GM20431 (cell line): ENCODE data around the gene SUCNR1.
"Not testable (repeated sequence)": the region's sequence is repeated elsewhere in the genome, so short reads cannot be mapped to it uniquely, and the experiment has no call there.

ENCODE experiments used
- in situ Hi-C: fragments of 300-500 bp; cut with MseI, MboI; formaldehyde crosslinking; loops from one replicate; pipeline ENCODE4 v1.15.0; 2020; ENCODE audit warnings: low sequenced_read_pairs; ENCODE audit not compliant: unreplicated experiment

The SUCNR1 gene

GRCh38 chr3:151873398-151873797, at the start of gene SUCNR1:
TSS of gene SUCNR1 (plus strand) at chr3:151873643. CDS start at chr3:151879893, 6,250 bp downstream.
- in situ Hi-C loops: no loop called here

GRCh38 chr3:151827816-151828215, 45.6 kb upstream of the SUCNR1 start:
- in situ Hi-C loops: loop anchor here (25.0 kb wide), 1 partner anchor 391 kb away; no protein-coding TSS in a partner anchor

GRCh38 chr3:151835751-151836525, 37.5 kb upstream of the SUCNR1 start:
- in situ Hi-C loops: loop anchor here (25.0 kb wide), 1 partner anchor 399 kb away; no protein-coding TSS in a partner anchor

GRCh38 chr3:151837057-151837456, 36.4 kb upstream of the SUCNR1 start:
- in situ Hi-C loops: loop anchor here (25.0 kb wide), 1 partner anchor 400 kb away; no protein-coding TSS in a partner anchor

GRCh38 chr3:151838574-151839312, 34.7 kb upstream of the SUCNR1 start:
- in situ Hi-C loops: loop anchor here (25.0 kb wide), 1 partner anchor 401 kb away; no protein-coding TSS in a partner anchor

GRCh38 chr3:151839313-151839631, 34.2 kb upstream of the SUCNR1 start:
- in situ Hi-C loops: loop anchor here (25.0 kb wide), 1 partner anchor 402 kb away; no protein-coding TSS in a partner anchor

GRCh38 chr3:151841801-151842200, 31.6 kb upstream of the SUCNR1 start:
- in situ Hi-C loops: loop anchor here (25.0 kb wide), 1 partner anchor 404 kb away; no protein-coding TSS in a partner anchor

GRCh38 chr3:151843275-151843674, 30.2 kb upstream of the SUCNR1 start:
- in situ Hi-C loops: loop anchor here (25.0 kb wide), 1 partner anchor 406 kb away; no protein-coding TSS in a partner anchor

GRCh38 chr3:151845306-151845905, 28.0 kb upstream of the SUCNR1 start:
- in situ Hi-C loops: loop anchor here (25.0 kb wide), 1 partner anchor 408 kb away; no protein-coding TSS in a partner anchor

- in situ Hi-C loops: not testable (repeated sequence)
Observed at GRCh38 chr3:151850065-151850464, 23.4 kb upstream of the SUCNR1 start.

- in situ Hi-C loops: no loop called here
Observed at GRCh38 chr3:151852074-151852811, 21.2 kb upstream of the SUCNR1 start.

GRCh38 chr3:151856118-151856517, 17.3 kb upstream of the SUCNR1 start:
- in situ Hi-C loops: no loop called here

GRCh38 chr3:151856641-151857040, 16.8 kb upstream of the SUCNR1 start:
- in situ Hi-C loops: no loop called here

GRCh38 chr3:151859233-151859673, 14.2 kb upstream of the SUCNR1 start:
- in situ Hi-C loops: no loop called here

GRCh38 chr3:151859905-151860304, 13.5 kb upstream of the SUCNR1 start:
- in situ Hi-C loops: no loop called here

- in situ Hi-C loops: no loop called here
Observed at GRCh38 chr3:151863611-151864010, 9.8 kb upstream of the SUCNR1 start.

GRCh38 chr3:151864423-151865101, 8.9 kb upstream of the SUCNR1 start:
- in situ Hi-C loops: no loop called here

- in situ Hi-C loops: no loop called here
Observed at GRCh38 chr3:151866711-151867410, 6.6 kb upstream of the SUCNR1 start.

- in situ Hi-C loops: no loop called here
Observed at GRCh38 chr3:151867666-151868065, 5.8 kb upstream of the SUCNR1 start.
